ENCODE data around the gene ADARB2.

DNA sequence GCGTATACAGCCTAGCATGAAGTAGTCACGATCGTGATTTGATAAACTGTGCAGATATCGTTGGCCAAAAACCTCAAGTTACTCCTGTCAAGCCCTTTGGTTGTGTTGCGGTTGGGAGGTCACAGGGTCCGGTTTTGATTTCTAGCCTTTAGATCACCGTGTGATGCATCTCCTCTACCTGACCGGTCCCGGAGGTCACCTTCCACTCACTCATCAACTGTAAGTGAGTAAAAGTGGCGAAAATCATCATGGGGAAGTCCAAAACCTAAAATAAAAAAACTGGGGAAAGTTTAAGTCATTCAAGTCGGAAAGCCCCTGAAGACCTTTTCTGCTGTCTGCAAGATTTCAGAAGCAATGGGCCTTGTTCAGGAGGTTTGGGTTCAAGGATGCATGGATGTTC lies 62.8 kb downstream of the ADARB2 start:
- TF ChIP-seq, protein P1, sequence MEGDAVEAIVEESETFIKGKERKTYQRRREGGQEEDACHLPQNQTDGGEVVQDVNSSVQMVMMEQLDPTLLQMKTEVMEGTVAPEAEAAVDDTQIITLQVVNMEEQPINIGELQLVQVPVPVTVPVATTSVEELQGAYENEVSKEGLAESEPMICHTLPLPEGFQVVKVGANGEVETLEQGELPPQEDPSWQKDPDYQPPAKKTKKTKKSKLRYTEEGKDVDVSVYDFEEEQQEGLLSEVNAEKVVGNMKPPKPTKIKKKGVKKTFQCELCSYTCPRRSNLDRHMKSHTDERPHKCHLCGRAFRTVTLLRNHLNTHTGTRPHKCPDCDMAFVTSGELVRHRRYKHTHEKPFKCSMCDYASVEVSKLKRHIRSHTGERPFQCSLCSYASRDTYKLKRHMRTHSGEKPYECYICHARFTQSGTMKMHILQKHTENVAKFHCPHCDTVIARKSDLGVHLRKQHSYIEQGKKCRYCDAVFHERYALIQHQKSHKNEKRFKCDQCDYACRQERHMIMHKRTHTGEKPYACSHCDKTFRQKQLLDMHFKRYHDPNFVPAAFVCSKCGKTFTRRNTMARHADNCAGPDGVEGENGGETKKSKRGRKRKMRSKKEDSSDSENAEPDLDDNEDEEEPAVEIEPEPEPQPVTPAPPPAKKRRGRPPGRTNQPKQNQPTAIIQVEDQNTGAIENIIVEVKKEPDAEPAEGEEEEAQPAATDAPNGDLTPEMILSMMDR (IDR thresholded peaks at IDR 0.05; ENCODE audit: low read depth, low read length, poor library complexity, severe bottlenecking): no peak
- TF ChIP-seq EZH2phosphoT487 (IDR thresholded peaks at IDR 0.05; ENCODE audit: borderline replicate concordance, low read length): no peak

Data from DOHH2 (cell line).